Keratinocyte (primary cell): ENCODE measurements around the gene STX7. TPM values are rescaled to one million over a fixed set of nuclear protein-coding genes. Genes with fewer than 3 reads are reported as not detected.

Source experiments
- DNase-seq: peaks from one replicate; pipeline ENCODE4 v3.0.0-alpha.2; 2011; ENCODE audit warnings: low read depth, missing footprints, low spot score
- FAIRE-seq: peaks from 2 replicates; lab custom pipeline; 2011; peaks lifted over from hg19 to GRCh38; lab: Jason Lieb, UNC
- H2AFZ ChIP-seq: 2 replicates; pipeline ENCODE4 v1.6.0; 2012; ENCODE audit warnings: low read length, control low read depth, inconsistent platforms; ENCODE audit not compliant: control insufficient read depth
- H3K27ac ChIP-seq: 2 replicates; pipeline ENCODE4 v1.5.1; 2011; ENCODE audit warnings: low read length; ENCODE audit not compliant: control insufficient read depth, insufficient read depth
- H3K27me3 ChIP-seq: 3 replicates; pipeline ENCODE4 v1.6.0; 2011; ENCODE audit warnings: low read length; ENCODE audit not compliant: control insufficient read depth, insufficient read depth; ENCODE audit errors: extremely low read depth
- H3K36me3 ChIP-seq, 2 experiments: 2 replicates in 1 of 2; 3 replicates in 1 of 2; pipeline ENCODE4 v1.5.1; 2011; ENCODE audit warnings: low read length in 2 of 2, mild to moderate bottlenecking in 1 of 2; ENCODE audit not compliant: control insufficient read depth in 2 of 2, insufficient read depth in 2 of 2; ENCODE audit errors: extremely low read depth in 1 of 2
- H3K4me1 ChIP-seq: 3 replicates; pipeline ENCODE4 v1.5.1; 2011; ENCODE audit warnings: low read length; ENCODE audit not compliant: control insufficient read depth, insufficient read depth; ENCODE audit errors: extremely low read depth
- H3K4me2 ChIP-seq: 3 replicates; pipeline ENCODE4 v1.6.0; 2011; ENCODE audit warnings: low read depth, low read length; ENCODE audit not compliant: control insufficient read depth, insufficient read depth; ENCODE audit errors: extremely low read depth
- H3K4me3 ChIP-seq, 3 experiments: fragments of 200-600 bp in 1 of 3; sonication (generic) in 1 of 3; 2 replicates in 2 of 3; 3 replicates in 1 of 3; pipeline ENCODE4 v1.5.1; 2011 to 2016; ENCODE audit warnings: low read length in 3 of 3, mild to moderate bottlenecking in 3 of 3, control low read depth in 2 of 3, inconsistent platforms in 1 of 3, low read depth in 1 of 3, mixed read lengths in 1 of 3, mixed run types in 1 of 3, moderate library complexity in 1 of 3; ENCODE audit not compliant: control insufficient read depth in 2 of 3, insufficient read depth in 2 of 3; ENCODE audit errors: extremely low read depth in 1 of 3
- H3K79me2 ChIP-seq: 2 replicates; pipeline ENCODE4 v1.6.0; 2012; ENCODE audit warnings: low read length; ENCODE audit not compliant: control insufficient read depth, insufficient read depth
- H3K9ac ChIP-seq: 3 replicates; pipeline ENCODE4 v1.6.0; 2011; ENCODE audit warnings: low read length; ENCODE audit not compliant: control insufficient read depth, insufficient read depth; ENCODE audit errors: extremely low read depth
- H3K9me1 ChIP-seq: 3 replicates; pipeline ENCODE4 v1.6.0; 2011; ENCODE audit warnings: low read length; ENCODE audit not compliant: control insufficient read depth, insufficient read depth; ENCODE audit errors: extremely low read depth
- H3K9me3 ChIP-seq: 2 replicates; pipeline ENCODE4 v1.5.1; 2012; ENCODE audit warnings: low read depth, low read length; ENCODE audit not compliant: control insufficient read depth
- H4K20me1 ChIP-seq: 3 replicates; pipeline ENCODE4 v1.6.0; 2011; ENCODE audit warnings: low read length; ENCODE audit not compliant: control insufficient read depth, insufficient read depth; ENCODE audit errors: extremely low read depth
- EZH2 ChIP-seq: IDR thresholded peaks from one replicate; pipeline ENCODE4 v1.6.1; 2012; ENCODE audit warnings: inconsistent platforms, mild to moderate bottlenecking, low read length, moderate library complexity
- dilution Hi-C: fragments of 300-500 bp; cut with MboI; formaldehyde crosslinking; loops from one replicate; pipeline ENCODE4 v1.7.0; 2020; ENCODE audit warnings: low sequenced_read_pairs; ENCODE audit not compliant: extremely low pct_ligation_motif_present
- polyA plus RNA-seq, 5 experiments: library from polyadenylated mRNA; depleted of rRNA in 3 of 5; stranded (reverse) in 3 of 5; stranded (forward) in 1 of 5; unstranded in 1 of 5; fragments of >200 nt; gene quantifications; 1 replicate in 1 of 5; 2 replicates in 3 of 5; 3 replicates in 1 of 5; pipeline versions ENCODE4 v1.2.1 to v1.2.3, GENCODE V29; 2011 to 2012; ENCODE audit warnings: missing spikeins in 2 of 5, low read depth in 1 of 5, low replicate concordance in 1 of 5
- TF ChIP-seq, protein P1 (sequence below), 3 experiments: IDR thresholded peaks in 1 of 3; conservative IDR thresholded peaks in 1 of 3; optimal IDR thresholded peaks in 1 of 3; 2 replicates in 2 of 3; 3 replicates in 1 of 3; pipeline versions ENCODE3 to v1.5.1; 2011; ENCODE audit warnings: low read length in 3 of 3, mild to moderate bottlenecking in 3 of 3, moderate library complexity in 2 of 3, control low read depth in 1 of 3, inconsistent platforms in 1 of 3; ENCODE audit not compliant: insufficient read depth in 2 of 3; ENCODE audit errors: extremely low read depth in 1 of 3

Gene STX7
- polyA plus RNA-seq, 1 donor (not counting 4 experiments of a cell fraction or from before 2014, with no cell fraction given): 41.0 TPM

DNA sequence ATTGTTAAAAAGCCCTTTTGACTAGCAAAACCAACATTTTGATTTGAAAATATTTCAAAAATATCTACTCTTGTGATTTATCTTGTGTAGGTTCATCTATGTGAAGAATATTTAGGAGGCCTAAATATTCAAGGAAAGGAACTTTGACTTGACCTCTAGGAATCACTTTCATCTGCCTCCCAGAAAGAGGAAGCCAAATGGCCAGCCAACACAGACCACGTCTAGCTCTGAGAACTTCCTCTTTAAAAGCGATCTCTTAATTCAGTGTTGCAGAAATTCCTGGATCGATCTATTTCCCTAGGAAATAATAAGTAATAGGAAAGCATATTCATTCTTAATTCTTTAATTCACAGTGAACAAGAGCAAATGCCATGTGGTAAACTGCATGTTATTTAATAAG, 102.1 kb downstream of the STX7 start:
- no peak for TF ChIP-seq EZH2
- TF ChIP-seq, protein P1, sequence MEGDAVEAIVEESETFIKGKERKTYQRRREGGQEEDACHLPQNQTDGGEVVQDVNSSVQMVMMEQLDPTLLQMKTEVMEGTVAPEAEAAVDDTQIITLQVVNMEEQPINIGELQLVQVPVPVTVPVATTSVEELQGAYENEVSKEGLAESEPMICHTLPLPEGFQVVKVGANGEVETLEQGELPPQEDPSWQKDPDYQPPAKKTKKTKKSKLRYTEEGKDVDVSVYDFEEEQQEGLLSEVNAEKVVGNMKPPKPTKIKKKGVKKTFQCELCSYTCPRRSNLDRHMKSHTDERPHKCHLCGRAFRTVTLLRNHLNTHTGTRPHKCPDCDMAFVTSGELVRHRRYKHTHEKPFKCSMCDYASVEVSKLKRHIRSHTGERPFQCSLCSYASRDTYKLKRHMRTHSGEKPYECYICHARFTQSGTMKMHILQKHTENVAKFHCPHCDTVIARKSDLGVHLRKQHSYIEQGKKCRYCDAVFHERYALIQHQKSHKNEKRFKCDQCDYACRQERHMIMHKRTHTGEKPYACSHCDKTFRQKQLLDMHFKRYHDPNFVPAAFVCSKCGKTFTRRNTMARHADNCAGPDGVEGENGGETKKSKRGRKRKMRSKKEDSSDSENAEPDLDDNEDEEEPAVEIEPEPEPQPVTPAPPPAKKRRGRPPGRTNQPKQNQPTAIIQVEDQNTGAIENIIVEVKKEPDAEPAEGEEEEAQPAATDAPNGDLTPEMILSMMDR (optimal IDR thresholded peaks at IDR 0.05 in 1 of 3, IDR thresholded peaks at IDR 0.05 in 1 of 3, conservative IDR thresholded peaks at IDR 0.05 in 1 of 3; ENCODE audit: extremely low read depth in 1 of 3, insufficient read depth in 2 of 3, low read length in 3 of 3): no peak
- Histone ChIP-seq H3K4me2 (no peak overlapping the region), H3K27ac (no peak overlapping the region), H4K20me1 (no peaks in the 10 kb centered on the region), H3K79me2 (no peaks in the 10 kb centered on the region), H3K4me3 (no peak overlapping the region), H2AFZ (no peak overlapping the region), H3K9ac (no peak overlapping the region), H3K9me1 (no peaks in the 10 kb centered on the region), H3K27me3 (no peaks in the 10 kb centered on the region), H3K36me3 (no peaks in the 10 kb centered on the region), H3K9me3 (no peaks in the 10 kb centered on the region), H3K4me1 (no peaks in the 10 kb centered on the region)
- DNase-seq: no peak
- FAIRE-seq: no peak
- dilution Hi-C loops: no loop called here

GRCh38 chr6:132405143-132405915, 107.6 kb downstream of the STX7 start:
- no peak overlapping the region for H2AFZ ChIP-seq
- H3K4me3 ChIP-seq: no peak overlapping the region
- no peak overlapping the region for H3K27ac ChIP-seq
- dilution Hi-C loops: no loop called here
- DNase-seq (no peak), FAIRE-seq (no peak)
- H3K9me1 ChIP-seq: no peaks in the 10 kb centered on the region
- H3K9me3 ChIP-seq: no peaks in the 10 kb centered on the region
- H3K4me2 ChIP-seq: no peak overlapping the region
- H3K27me3 ChIP-seq: peaks cover 16% of the 10 kb centered on the region
- no peaks in the 10 kb centered on the region for H3K36me3 ChIP-seq
- TF ChIP-seq, protein P1 (optimal IDR thresholded peaks at IDR 0.05 in 1 of 3, IDR thresholded peaks at IDR 0.05 in 1 of 3, conservative IDR thresholded peaks at IDR 0.05 in 1 of 3; ENCODE audit: extremely low read depth in 1 of 3, insufficient read depth in 2 of 3, low read length in 3 of 3): no peak
- no peak for TF ChIP-seq EZH2
- H3K79me2 ChIP-seq: no peaks in the 10 kb centered on the region
- no peaks in the 10 kb centered on the region for H4K20me1 ChIP-seq
- H3K4me1 ChIP-seq: peaks cover 2% of the 10 kb centered on the region
- H3K9ac ChIP-seq: no peak overlapping the region
